Measurements from ENCODE around the gene CCDC40. TPM values are rescaled to one million over a fixed set of nuclear protein-coding genes. Genes with fewer than 3 reads are reported as not detected.

CCDC40 gene
- total RNA-seq, 6 experiments from 2014 or later, result 1.7 to 3.1 (median 2.1) TPM

DNA sequence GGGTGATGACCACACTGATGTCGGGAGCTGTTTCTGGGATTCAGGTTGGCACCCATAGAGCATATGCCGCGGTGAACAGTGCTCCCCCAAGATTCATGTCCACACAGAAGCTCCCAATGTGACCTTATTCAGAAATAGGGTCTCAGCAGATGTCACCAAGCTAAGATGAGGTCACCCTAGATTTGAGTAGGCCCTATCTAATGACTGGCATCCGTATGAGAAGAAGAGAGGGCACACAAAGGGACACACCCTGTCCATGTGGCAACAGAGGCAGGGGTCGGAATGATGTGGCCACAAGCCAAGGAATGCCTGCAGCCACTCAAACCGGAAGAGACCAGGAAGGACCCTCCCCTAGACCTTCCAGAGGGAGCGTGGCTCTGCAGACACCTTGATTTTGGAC lies 36.3 kb upstream of the CCDC40 start:
- WGBS (ENCODE audit: insufficient coverage, low coverage, low lambda C conversion rate, missing lambda C conversion rate), result 82% methylated on average over 5 of the region's 7 CpGs
- no peak overlapping the region for H3K4me3 ChIP-seq
- intact Hi-C loops (cut with DNase I), result no loop called here
- no peak for ATAC-seq
- no peaks in the 10 kb centered on the region for H3K27me3 ChIP-seq
- no peak for DNase-seq
- TF ChIP-seq CTCF (IDR thresholded peaks at IDR 0.05), result no peak
- TF ChIP-seq POLR2A (IDR thresholded peaks at IDR 0.05), result no peak
- no peaks in the 10 kb centered on the region for H3K36me3 ChIP-seq
- no peaks in the 10 kb centered on the region for H3K9me3 ChIP-seq
- no peaks in the 10 kb centered on the region for H3K4me1 ChIP-seq
- H3K27ac ChIP-seq, result no peak overlapping the region

GRCh38 chr17:80000981-80001775 lies 35.3 kb upstream of the CCDC40 start:
- DNase-seq, result no peak
- no peak overlapping the region for H3K4me3 ChIP-seq
- 94% methylated on average over 8 of the region's 29 CpGs for WGBS (ENCODE audit: insufficient coverage, low coverage, low lambda C conversion rate, missing lambda C conversion rate)
- no peaks in the 10 kb centered on the region for H3K9me3 ChIP-seq
- no peak overlapping the region for H3K27ac ChIP-seq
- ATAC-seq, result no peak
- H3K27me3 ChIP-seq, result no peaks in the 10 kb centered on the region
- no peaks in the 10 kb centered on the region for H3K36me3 ChIP-seq
- H3K4me1 ChIP-seq, result peaks cover 0 to 5% (median 0%) of the 10 kb centered on the region in 4 donors
- intact Hi-C loops (cut with DNase I), result no loop called here
- TF ChIP-seq CTCF (IDR thresholded peaks at IDR 0.05) (no peak), POLR2A (IDR thresholded peaks at IDR 0.05) (no peak)

DNA sequence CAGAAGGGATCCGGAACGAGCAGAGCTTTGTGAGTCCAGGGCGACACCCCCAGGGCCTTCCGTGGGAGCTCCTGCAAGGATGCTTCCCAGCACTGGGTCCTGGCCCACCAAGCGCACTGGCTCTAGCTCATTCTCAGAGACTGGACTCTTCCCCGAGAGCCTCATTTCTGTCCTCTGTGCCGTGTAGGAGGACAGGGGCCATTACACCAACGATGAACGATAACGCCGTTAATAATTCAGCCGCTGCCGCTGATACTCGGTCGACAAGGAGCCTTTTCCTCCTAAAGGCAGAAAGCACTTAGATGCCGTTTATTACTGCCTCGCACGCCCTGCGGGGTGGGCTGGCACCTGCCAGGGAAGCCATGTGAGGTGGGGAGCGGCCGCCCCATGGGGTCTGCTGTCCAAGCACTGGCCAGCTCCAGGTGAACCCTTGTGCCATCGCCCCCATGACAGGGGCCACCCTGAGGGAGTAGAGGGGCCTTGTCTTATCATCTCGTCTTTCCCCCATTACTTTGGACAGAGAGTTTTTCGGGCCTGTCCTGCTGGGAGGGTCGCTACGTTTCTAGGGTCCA lies 34.3 kb upstream of the CCDC40 start:
- no peaks in the 10 kb centered on the region for H3K9me3 ChIP-seq
- H3K4me3 ChIP-seq, result no peak overlapping the region
- TF ChIP-seq CTCF (IDR thresholded peaks at IDR 0.05), result no peak
- no peak for TF ChIP-seq POLR2A (IDR thresholded peaks at IDR 0.05)
- H3K27me3 ChIP-seq, result no peaks in the 10 kb centered on the region
- ATAC-seq (no peak), DNase-seq (no peak)
- H3K36me3 ChIP-seq, result no peaks in the 10 kb centered on the region
- H3K4me1 ChIP-seq, result peaks cover 0 to 5% (median 0%) of the 10 kb centered on the region in 4 donors
- H3K27ac ChIP-seq, result no peak overlapping the region
- intact Hi-C loops (cut with DNase I), result no loop called here
- 100% methylated on average over 2 of the region's 26 CpGs for WGBS (ENCODE audit: insufficient coverage, low coverage, low lambda C conversion rate, missing lambda C conversion rate)

- 93% methylated on average over 9 of the region's 30 CpGs for WGBS (ENCODE audit: insufficient coverage, low coverage, low lambda C conversion rate, missing lambda C conversion rate)
- Histone ChIP-seq H3K27me3 (no peaks in the 10 kb centered on the region), H3K36me3 (no peaks in the 10 kb centered on the region), H3K4me3 (no peak overlapping the region), H3K27ac (no peak overlapping the region), H3K9me3 (no peaks in the 10 kb centered on the region), H3K4me1 (peaks cover 0 to 5% (median 0%) of the 10 kb centered on the region in 4 donors)
- TF ChIP-seq POLR2A (IDR thresholded peaks at IDR 0.05) (no peak), CTCF (IDR thresholded peaks at IDR 0.05) (no peak)
- intact Hi-C loops (cut with DNase I), result no loop called here
- DNase-seq, result peak in 1 of 3 donors; percentile 54
- no peak for ATAC-seq
Measured at GRCh38 chr17:80002690-80003490, 33.6 kb upstream of the CCDC40 start.
